GM10248 (cell line): ENCODE measurements around the gene CDYL.

Source experiments
- CTCF ChIA-PET: fragments of 300-600 bp; sonication (Branson Sonifier 250); formaldehyde crosslinking; extraction: SDS; loops from one replicate; lab custom pipeline; 2021; ENCODE audit warnings: antibody characterized with exemption; lab: Yijun Ruan, JAX
- POLR2A ChIA-PET: fragments of 350-650 bp; sonication (Branson Sonifier 250); formaldehyde crosslinking; extraction: SDS; loops from one replicate; lab custom pipeline; 2020; ENCODE audit warnings: antibody characterized with exemption; lab: Yijun Ruan, JAX
- DNase-seq: peaks from one replicate; pipeline ENCODE4 v3.0.0; 2012; ENCODE audit errors: extremely low spot score
- CTCF ChIP-seq: IDR thresholded peaks from 2 replicates; pipeline ENCODE4 v1.5.1; 2012; ENCODE audit warnings: mild to moderate bottlenecking, low read depth; ENCODE audit errors: extremely low read depth, missing control alignments, control extremely low read depth

The CDYL gene

GRCh38 chr6:4944325-4944724 lies 168.1 kb downstream of the CDYL start:
- TF ChIP-seq CTCF: no peak
- CTCF ChIA-PET: interaction anchor here (1.2 kb wide), 1 partner anchor 14 kb away, joined by 4 read pairs; no protein-coding TSS in a partner anchor
- no peak for DNase-seq
- POLR2A ChIA-PET: no interaction called here

GRCh38 chr6:4946521-4946920 lies 170.3 kb downstream of the CDYL start:
- DNase-seq: no peak
- POLR2A ChIA-PET: no interaction called here
- CTCF ChIA-PET: no interaction called here
- no peak for TF ChIP-seq CTCF

GRCh38 chr6:4947716-4948115 lies 171.5 kb downstream of the CDYL start:
- DNase-seq: no peak
- ChIA-PET POLR2A (no interaction called here), CTCF (no interaction called here)
- no peak for TF ChIP-seq CTCF

- no peak for TF ChIP-seq CTCF
- DNase-seq: no peak
- POLR2A ChIA-PET: no interaction called here
- CTCF ChIA-PET: no interaction called here
Observed at GRCh38 chr6:4948781-4949450, 172.7 kb downstream of the CDYL start.

- DNase-seq: no peak
- ChIA-PET CTCF (no interaction called here), POLR2A (no interaction called here)
- TF ChIP-seq CTCF: no peak
Observed at GRCh38 chr6:4950076-4950475, 173.9 kb downstream of the CDYL start.

- TF ChIP-seq CTCF: no peak
- POLR2A ChIA-PET: no interaction called here
- CTCF ChIA-PET: interaction anchor here (1.2 kb wide), 1 partner anchor 9 kb away, joined by 3 read pairs; no protein-coding TSS in a partner anchor
- no peak for DNase-seq
Observed at GRCh38 chr6:4950836-4951533, 174.8 kb downstream of the CDYL start.
